GM18499 (cell line): ENCODE data around the gene GPD1.

Source experiments
- ATAC-seq: cut with Tn5 transposase; IDR thresholded peaks from one replicate; pipeline ENCODE4 v1.9.1; 2021; ENCODE audit warnings: moderate number of reproducible peaks; ENCODE audit not compliant: insufficient read depth, unreplicated experiment

GPD1 gene

DNA sequence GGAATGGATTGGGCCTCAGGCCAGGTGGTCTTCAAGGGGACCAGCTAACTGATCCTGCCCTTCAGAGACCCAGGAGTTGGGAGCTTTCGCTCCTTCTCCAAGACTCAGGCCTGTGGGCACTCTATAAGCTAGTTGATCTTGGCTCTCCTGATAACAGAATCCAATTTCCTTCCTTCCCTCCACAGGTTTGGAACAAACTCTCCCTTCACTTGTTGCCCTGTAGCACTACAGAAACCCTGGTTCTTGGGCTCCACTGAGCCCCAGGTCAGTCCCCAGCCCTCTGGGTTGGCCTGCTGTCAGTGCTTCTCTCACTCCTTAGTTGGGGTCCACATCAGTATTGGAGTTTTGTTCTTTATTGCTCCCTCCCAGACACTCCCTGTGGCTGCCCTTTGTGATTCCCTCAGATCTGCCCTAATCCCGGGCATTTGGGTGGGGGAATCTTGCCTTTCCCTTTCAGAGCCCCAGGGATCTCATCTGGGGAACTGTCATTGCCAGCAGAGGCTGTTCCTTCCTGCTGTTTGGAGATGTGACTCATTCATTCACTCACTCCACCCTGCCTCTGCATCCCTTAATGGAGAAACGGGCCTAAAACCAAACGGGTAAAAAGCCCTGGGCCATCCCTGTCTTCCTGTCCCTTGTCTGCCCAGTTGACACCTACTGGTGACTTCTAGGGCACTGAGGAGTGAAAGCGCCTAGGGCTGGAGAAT is 4.4 kb upstream of the GPD1 start:
- no peak for ATAC-seq

DNA sequence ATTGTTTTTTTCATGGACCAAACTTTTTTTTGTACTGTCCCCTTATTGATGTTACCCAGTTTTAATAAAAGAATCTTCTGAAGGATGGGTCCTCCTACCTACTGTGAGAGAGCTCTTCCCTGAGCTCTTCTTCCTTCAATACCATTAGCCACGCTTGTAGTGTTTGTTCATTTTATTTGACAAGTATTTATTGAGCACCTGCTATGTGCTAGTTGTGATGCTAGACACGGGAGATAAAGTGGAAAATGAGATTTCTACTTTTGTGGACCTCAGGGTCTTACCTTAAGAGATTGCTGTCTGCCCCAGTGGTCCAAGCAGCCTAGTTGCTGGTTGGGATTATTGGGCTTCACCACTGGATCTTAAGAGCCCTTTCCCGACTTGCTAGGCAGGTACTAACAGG is 3.2 kb upstream of the GPD1 start:
- no peak for ATAC-seq

GRCh38 chr12:50101663-50102062 is 2.1 kb upstream of the GPD1 start:
- ATAC-seq: no peak

DNA sequence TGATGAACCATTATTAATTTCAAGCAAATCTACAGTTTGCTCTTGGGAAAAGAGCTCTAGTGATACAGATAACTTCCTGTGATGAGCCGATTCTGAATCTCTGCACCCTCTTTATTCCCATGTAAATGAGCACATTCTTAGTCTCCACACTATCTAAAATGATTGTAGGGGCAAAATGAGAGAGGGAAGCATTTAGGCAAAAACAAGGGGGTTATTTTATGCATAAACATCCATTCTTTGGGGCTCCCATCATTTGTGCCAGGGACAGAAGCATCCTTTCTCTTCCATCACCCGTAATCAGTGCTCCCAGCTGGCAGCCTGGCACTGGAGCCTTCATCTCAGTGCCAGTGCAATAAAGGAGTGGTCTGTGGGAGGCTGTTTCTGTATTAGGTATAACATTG is 1.7 kb upstream of the GPD1 start:
- ATAC-seq: no peak

GRCh38 chr12:50102646-50103309 is 1.0 kb upstream of the GPD1 start:
- ATAC-seq: no peak

GRCh38 chr12:50103351-50103750 is 457 bp upstream of the GPD1 start:
- ATAC-seq: no peak

DNA sequence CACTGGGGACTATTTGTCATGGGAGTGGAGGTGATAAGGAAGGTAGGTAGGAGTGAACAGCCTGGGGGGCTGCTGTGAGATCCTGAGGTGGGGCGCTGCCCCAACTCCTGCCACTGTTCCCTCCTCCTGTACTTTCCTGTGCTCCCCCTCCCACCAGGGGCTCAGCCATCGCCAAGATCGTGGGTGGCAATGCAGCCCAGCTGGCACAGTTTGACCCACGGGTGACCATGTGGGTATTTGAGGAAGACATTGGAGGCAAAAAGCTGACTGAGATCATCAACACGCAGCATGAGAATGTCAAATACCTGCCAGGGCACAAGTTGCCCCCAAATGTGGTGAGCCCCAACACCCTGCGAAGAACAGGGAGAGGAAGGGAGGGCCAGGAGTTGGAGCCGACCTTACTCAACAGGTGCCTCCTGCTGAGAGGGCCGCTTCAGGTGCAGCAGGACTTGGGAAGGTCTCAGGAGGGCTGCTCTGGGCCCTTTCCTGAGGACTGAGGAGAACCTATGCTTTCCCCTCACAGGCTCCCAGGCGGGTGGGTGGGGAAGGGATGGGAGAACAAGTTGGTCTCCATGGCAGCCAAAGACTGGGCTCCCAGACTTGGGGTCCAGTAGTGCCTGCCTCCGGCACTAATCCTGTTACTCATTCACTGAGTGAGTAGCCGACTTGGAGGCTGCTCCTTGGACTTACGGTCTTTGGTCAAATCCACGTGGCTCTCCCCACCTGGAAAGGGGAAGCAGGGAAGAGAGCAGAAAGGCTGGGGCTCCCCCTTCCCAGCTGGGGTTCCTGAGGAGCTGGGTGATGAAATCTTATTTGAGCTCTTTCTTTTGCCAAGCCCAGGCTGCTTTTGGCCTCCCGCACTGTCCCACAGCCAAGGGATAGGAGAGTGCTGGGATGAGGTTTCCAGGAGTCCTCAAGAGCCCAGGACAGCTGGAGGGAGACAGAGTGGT is 884 bp downstream of the GPD1 start:
- no peak for ATAC-seq

DNA sequence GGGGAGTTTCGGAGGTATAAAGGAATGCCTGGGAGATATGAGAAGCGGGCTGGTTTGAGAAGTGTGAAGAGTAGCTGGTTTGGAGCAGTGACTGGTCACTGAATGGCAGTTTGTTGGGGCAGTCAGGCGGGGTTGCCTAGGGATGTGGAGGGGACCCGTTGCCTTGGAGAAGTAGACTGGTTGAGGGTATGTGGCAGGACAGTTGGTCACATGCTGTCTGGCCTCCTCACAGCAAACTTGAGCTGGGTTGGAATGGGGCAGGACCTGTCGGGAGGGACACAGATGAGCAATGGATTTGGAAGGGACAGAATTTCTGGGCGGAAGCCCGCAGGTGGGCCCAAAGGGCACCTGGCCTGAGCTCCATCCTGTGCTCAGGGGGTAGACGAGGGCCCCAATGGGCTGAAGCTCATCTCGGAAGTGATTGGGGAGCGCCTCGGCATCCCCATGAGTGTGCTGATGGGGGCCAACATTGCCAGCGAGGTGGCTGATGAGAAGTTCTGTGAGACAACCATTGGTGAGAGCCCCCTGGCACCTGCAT is 2.2 kb downstream of the GPD1 start:
- ATAC-seq: no peak

DNA sequence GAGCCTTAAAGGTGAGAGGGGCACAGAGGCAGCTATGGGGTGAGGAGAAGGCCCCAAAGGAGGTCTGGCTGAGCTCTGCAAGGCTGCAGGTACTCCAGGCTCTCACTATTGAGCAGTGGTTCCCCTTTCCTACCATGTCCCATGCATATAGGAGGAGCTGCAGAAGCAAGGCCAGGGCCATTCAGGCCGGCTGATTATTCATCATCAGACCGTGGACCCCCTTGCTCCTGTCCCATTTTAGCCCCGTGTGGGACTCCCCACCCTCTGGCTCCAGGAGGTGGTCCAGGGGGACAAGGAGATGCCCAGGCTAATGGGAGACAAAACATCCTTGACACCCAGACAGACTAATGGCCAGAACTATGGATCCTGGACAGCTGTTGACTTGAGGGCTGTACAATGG is 3.1 kb downstream of the GPD1 start:
- no peak for ATAC-seq

DNA sequence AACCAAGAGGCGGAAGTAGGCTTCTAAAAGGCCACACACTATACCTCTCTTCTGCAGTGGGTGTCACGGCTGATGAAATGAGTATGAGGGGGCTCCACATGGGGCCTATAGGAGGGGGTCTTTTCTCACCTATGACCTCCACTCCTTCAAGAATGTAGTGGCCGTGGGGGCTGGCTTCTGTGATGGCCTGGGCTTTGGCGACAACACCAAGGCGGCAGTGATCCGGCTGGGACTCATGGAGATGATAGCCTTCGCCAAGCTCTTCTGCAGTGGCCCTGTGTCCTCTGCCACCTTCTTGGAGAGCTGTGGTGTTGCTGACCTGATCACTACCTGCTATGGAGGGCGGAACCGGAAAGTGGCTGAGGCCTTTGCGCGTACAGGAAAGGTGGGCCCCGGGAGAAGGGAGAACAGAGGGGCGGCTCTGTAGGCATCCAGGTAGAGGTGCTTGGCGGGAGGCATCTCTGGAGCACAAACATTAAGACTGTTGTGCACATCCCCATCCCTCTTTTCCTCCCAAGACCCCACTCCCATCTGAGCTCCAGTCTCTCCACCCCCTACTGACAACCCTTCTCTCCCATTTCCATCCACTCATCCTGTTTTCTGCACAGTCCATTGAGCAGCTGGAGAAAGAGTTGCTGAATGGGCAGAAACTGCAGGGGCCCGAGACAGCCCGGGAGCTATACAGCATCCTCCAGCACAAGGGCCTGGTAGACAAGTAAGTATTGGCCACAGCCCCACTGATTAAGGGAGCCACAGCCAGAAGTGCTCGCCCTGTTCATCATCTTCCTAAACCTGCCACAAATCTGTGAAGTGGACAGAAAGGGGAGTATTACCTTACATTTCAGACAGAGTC is 3.8 kb downstream of the GPD1 start:
- no peak for ATAC-seq

DNA sequence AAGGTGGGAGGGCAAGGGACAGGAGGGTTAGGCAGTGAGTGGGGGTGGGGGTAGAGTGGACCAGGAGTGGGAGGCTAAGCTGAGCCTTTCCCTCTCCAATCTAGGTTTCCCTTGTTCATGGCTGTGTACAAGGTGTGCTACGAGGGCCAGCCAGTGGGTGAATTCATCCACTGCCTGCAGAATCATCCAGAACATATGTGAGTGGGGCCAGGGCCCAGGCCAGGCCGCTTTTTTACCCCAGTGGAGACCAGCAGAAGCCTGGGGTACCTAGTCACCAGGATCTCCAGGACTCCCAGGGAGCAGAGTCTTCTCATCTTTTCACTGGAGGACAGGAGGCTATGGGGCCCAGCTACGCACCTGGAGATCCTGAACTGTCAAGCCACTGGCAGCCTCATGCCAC is 5.5 kb downstream of the GPD1 start:
- no peak for ATAC-seq

DNA sequence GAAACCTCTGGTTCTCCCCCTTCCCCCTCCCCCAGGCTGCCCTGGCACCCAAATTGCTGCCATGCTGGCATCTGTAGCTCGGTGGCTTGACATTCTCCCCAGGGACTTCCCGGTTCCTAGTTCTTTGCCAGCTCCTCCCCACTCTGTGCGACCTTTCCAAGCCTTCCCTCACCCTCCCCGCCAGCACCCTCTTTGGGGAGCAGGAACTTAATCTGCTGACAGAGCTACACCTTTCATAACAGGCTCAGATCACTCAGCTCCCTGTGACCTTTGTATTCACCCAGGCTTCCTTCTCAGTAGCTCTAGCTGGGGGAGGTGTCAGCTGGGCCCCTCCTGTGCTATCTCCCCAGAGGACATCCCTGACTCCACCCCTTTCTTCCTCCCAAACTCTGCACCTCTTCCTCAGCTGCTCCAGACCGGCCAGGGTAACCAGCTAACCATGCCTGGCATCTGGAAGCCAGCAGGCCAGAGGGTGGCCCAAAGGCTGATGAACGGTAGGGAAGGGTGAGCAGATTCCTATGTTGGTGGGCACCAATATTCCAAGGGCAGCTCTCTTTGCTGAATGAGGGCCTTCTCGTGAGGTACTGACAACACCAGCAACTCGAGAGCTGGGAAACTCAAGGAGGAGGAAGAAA is 6.4 kb downstream of the GPD1 start:
- ATAC-seq: no peak

GRCh38 chr12:50110762-50111351 is 7.0 kb downstream of the GPD1 start:
- no peak for ATAC-seq

DNA sequence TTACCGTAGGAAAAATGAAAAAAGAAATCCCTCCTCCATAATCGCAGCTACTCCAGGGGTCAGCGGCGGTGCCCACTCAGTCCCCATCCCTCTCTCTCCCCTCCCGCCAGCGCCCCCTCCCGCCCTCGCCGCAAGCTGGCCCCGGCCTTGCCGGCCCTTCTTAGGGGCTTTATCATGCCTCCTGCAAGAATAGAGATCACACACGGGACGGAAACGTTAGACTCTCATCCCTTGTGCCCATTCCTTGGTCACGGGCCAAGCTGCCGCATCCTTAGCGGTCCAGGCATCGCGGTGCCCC is 7.5 kb downstream of the GPD1 start:
- no peak for ATAC-seq

GRCh38 chr12:50111693-50112455 is 8.1 kb downstream of the GPD1 start, which contains the start of gene COX14:
Gene COX14 (plus strand): TSS chr12:50112236. CDS start chr12:50120044, 7,808 bp downstream.
- peak; percentile 74 for ATAC-seq

GRCh38 chr12:50112456-50113218 is 8.8 kb downstream of the GPD1 start:
- ATAC-seq: no peak

DNA sequence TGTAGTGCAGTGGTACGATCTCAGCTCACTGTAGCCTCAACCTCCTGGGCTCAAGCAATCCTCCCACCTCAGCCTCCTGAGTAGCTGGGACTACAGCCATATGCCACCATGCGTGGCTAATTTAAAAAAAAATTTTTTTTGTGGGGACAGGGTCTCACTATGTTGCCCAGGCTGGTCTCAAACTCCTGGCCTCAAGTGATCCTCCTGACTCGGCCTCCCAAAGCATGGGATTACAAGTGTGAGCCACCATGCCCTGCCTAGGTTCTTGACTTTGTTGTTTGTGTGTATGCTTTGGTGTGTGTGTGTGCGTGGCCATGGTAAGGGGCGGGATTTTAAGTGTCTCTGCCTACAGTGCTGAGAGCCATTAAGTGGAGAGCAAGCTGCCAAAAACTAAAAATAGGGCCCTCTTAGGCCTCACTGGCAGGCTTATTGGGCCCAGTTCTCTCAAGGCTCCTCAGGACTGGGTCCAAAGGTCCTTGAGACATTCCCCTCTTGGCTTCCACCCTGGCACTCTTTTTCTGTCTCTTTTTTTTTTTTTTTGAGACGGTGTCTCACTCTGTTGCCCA is 13.3 kb downstream of the GPD1 start:
- no peak for ATAC-seq
